Measurements from ENCODE around the gene GPR148.

The GPR148 gene

DNA sequence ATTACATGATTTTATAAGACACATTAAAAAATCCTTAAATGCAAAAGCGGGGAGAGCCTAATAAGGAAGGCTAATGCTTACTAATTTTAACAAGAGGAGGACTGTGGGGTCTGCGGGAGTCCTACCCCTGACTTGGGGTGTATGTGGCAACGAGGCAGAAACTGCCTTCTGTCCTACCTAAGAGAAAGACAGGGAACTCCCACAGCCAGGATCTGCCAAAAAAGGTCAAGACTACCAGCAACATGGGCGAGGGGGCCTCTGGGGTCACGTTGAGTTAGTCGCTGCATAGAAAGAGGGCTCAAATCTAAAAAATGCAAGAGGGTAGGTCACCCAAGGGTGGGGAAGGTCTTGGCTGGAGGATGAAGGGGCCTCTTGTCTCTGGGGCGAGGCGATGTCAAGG lies 25.9 kb downstream of the GPR148 start:
- DNase-seq = no peak

DNA sequence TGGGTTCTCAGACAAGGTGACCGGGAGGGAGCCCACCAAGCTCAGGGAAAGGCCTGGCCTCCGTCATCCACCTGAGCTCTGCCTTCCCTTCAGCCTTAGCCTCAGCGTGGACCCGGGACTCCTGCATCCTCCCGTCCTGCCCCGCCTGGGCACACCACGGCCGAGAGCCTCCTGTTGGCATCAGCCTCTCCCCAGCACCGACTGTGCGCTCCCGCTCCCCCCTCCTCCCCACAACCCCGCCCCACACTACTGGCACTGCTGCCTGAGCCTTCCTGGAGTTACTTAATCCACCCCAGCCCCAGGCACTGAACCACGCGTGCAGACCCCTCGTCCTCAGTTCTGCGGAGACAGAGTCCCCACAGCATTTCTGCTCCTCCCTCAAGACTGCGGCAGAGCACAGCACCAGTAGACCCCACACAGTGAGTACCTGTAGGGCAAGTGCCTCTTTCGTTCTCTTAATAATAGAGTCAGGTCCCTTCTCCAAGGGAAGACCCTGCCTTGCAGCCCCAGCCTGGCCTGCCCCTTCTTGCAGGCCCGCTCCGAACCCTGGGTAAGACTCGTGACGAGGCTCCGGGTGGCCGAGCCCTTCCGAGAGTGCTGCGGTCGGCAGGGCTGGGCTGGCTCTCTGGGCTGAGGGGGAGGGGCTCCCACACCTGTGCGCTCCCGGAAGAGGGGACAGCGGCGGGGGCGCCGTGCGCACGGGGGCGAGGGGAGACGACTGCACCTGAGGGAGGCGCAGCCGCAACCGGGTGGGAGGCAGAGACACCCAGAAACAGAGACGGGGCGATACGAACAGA lies 26.6 kb downstream of the GPR148 start, which contains the start of gene AMER3:
AMER3 (plus strand) TSS at position 285 of the 797 bp plus-strand sequence. CDS start 6,533 bp downstream, outside the sequence.
- peak; percentile 21 for DNase-seq

DNA sequence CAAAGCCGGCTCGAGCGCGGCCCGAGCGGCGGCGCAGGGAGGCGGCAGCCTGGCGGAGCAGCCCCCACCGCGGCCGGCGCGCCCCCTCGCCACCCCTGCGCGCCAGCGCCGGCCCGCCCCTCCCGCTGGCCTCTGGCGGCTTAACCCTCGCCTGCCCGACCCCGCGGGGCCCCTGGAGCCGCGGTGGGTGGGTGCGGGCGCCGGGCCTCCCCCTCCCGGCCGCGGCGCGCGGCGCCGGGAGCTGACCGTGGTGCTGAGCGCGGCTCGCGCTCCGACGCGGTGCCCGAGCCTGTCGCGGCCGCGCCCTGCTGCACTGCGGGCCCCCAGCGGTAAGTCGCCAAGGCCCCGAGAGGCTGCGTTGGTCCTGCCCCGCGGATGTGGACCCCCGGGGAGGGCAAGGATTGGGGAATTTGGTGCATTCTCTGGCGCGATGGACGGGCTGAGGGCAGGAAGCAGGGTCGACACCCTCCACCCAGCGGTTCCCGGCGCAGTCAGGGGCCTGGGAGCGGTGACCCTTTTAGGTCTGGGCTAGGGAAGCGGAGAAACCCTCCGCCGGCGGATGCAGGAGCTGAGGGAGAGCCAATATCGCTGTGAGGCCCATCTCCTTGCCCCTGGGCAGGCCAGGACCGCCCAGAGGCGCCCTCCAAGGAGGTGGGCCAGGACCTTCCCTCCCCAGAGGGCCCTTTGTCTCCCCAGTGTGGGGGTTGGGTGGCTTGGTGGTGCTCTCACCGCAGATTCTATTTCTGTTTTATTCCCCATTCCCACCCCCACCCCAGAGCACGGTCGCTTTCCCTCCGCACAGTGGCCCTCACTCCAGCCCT lies 27.4 kb downstream of the GPR148 start:
- DNase-seq = no peak

DNA sequence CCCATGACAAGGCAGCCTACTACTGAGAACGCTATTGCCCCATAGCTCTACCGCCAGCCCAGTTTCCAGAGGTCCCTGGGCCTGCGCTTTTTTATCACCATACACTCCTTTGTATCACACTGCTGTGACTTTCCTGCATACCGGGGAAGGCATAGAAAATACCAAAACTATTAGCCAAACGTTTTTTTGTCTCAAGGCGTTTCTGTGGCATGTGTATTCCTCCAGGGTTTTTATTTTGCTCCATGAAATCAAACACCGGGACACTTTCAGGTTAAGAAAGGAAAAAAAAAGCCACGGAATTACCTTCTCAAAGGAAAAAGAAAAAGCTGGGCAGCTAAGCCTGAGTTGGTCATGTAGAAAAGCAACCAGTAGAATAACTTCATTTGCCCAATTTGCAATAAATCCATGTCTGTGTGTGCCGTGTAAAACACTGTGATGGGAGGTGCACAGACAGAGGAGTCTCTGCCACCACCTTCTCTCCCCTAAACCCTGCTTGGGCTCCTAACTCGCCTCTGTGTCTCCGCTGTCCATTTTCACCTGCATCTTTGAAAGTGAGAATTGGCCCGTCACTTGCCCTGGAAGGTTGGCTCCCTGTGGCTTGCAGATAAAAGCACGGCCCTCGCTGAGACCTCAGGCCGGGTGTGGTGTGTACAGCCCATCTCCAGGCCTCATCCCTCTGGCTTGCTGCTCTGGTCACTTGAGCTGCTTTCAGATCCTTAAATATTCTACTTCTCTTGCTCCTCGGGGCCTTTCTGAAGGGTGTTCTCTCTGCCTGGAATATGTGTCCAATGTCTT lies 28.2 kb downstream of the GPR148 start:
- DNase-seq = no peak

DNA sequence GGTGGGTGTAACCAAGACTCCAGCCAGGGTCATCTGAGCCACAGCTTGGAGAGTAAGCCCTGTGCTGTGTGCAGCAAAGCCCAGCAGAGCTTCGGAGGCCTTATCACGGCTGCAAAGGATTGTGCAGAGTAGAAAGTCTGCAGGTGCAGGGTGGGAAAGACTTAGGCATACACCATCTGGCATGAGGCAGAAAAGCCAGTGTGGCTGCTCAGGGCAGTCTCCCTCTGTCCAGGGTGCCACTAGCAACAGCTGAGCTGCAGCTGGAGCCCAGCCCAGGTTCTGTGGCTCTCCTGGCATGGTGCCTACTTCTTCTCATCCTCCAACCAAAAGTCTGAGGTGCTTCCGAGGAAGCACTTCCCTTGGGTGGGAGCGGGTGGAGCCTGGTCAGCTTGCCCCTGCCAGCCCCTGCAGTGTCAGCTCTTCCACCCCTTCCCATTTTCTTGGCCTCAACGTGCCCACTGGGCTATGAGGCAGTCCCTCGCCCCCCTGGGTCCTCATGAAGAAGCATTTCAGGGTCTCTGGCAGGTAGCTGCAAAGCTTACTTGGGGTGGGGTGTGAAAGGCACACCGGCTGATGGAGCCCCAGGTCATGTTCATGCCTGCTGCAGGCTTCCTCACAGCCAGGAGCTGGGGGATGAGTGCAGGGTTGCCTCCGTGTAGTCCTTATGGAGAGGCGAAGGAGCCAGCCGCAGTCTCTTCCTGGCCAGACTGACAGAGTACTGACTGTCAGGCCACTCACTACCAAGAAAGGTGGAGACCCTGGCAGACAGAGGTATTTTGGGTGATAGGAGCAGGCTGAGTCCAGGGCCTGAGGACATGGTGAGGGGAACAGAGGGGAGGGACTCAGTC lies 31.3 kb downstream of the GPR148 start:
- peak; percentile 93 for DNase-seq

DNA sequence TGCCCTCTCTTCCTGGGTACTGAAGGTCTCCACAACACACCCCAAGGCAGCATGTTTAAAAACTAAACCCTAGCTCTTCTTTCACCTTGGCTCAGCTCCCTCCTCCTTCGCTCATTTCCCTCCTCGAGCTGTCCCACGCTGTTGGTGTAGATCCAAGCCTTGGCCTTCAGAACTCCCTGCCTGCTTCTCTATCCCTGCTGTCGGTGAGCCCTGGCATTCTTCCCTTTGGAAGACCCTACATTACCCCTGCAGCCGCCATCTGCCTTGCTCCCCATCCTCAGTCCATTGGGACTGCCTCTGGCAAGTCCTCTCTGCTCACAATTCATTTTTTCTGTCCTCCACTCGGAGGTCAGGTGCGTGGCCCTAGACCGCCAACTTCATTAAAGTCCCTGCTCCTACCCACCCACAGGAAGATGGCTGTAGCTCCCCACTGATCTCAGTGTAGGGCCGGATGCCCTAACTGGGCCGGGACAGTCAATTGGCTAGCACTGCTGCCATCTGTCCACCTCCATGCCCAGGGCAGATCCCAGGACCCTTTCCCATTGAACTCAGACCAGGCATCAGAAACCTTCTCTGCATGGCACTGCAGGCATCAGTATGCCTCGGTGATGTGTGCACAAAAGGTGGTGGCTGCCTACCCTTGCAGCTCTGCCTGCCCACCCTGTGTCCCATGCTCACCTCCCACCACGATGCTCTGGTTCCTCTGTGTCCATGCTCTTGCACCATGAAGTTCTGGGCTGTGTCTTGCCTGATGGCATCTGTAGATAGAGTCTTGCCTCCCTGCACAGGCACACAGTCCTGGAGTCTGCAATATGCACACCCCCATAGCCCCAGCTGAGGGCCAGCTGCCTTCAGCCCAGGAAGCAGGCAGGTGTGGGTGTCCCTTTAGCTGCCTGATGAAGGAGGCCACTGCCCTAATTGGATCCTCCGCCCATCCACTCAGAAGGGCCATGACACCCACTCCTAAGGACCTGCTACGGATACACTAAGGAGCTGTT lies 32.2 kb downstream of the GPR148 start:
- no peak for DNase-seq

DNA sequence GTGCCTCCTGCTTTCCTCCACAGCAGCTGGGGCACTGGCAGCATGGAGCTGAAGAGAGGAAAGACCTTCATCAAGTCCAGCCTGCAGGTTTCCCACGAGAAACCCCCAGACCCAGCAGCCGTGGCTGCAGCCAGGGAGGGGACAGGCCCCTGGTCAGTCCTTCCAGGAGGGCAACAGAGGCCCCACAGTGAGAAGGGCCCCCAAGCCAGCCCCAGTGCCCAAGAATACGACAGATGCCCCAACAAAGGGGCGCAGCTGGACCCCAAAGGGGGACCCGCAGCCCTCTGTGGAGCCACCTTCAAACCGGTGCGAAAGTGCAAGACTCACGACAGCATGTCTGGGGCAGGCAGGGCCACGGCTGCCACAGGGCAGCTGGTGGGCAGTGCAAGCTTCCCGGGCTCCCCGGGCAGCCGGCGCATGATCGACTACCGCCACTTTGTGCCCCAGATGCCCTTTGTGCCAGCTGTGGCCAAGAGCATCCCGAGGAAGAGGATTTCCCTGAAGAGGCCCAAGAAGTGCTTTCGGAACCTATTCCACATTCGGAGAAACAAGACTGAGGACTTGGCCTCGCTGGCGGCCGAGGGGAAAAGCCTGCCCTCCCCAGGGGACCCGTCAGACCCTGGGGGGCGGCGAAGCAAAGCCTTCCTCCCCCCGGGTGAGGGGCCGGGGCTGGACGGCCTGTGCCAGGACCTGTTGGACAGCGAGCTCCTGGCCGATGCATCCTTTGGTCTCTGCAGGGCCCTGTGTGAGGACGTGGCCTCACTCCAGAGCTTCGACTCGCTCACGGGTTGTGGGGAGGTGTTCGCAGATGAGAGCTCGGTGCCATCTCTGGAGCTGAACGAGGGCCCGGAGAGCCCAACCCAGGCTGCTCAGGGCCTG lies 33.4 kb downstream of the GPR148 start:
- DNase-seq = no peak

DNA sequence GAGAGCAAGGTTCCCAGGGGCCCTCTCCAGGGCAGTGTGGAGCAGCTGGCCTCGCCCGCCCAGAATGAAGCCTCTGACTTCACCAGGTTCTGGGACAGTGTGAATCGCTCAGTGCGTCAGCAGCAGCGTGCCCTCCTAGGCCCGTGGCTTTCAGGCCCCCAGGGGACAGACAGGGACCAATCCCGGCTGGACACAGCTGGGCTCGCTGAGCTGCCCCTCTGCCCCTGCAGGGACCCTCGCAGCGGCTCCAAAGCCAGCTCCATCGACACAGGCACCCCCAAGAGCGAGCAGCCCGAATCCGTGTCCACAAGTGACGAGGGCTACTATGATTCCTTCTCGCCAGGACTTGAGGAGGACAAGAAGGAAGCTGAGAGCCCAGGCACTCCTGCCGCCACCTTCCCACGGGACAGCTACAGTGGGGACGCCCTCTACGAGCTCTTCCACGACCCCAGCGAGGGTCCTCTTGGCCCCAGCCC lies 34.1 kb downstream of the GPR148 start:
- DNase-seq = no peak

DNA sequence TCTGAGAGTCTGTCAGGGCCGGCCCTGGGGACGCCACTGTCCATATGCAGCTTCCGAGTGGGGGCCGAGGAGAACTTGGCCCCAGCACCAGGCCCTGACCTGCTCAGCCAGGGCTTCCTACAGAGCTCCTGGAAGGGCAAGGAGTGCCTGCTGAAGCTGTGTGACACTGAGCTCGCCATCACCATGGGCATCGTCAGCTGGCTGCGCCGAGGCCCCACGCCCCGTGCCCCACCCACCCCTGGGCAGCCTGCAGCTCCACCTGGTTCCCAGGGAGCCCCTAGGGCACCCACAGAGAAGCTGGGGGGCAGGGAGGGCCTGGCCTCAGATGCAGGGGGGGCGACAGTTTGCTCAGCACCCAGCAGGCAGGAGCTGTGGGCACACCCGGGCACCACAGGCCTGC lies 34.5 kb downstream of the GPR148 start:
- DNase-seq = no peak

DNA sequence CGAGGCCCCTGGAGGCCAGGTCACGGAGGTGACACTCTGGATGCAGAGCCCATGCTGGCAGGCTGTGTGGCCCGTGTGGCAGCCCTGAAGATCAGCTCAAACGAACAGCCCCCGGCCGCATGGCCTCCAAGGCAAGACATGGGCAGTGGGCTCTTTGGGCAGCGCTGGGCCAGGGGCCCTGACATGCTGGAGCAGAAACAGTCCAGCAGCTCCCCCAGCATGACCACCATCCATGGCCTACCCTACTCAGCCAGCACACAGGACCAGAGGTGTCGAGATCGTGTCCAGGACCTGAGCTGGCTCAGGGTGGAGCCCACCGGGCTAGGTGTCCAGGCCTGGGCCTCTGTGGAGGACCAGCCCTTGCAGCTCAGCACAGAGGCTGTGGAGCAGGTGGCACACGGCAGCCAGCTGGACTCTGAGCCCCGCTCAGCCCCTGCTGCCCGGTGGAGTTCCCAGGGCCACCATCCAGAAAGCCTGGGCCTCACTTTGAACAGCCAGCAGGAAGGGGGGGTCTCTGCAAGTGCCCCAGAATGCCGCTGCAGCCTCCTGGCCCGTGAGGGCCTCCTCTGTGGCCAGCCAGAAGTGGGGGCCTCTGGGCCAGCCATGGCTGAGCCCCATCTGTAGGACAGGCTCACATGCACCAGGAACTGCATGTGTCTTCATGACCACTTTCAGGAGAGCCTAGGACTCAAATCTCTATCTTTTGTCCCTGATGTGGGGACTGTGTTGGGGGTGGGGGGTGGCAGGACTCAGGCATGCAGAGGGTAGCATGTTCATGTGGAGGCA lies 35.4 kb downstream of the GPR148 start:
- no peak for DNase-seq

DNA sequence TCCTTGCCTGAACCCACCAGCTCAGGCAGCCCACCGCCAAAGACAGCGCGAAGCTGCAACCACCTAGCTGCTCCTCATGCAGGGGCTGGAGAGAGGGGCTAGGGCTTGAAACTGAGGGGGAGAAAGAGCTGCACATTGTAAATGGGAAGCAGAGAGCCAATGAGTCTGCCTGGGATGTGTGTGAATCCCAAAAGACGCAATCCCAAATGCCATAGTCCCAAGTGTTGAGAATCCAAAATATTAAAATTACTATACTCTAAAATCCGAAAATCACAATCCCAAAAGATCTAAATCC lies 35.9 kb downstream of the GPR148 start:
- DNase-seq = no peak

DNA sequence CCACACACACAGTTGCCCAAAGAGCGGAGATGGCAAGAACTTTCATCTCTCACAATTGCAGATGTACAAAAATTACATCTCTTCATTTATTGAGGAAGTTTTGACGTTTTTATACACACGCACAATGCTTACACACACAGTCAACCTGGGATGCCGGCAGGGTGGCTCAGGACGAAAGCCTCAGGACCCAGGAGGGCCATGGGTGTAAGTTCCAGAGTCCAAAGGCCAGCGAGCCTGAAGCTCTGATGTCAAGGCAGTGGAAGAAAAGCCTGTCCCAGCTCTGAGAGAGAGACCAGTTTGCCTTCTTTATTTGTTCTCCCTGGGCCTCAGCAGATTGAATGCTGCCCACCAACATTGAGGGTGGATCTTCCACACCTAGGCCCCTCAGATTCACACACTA lies 36.6 kb downstream of the GPR148 start:
- DNase-seq = no peak

DNA sequence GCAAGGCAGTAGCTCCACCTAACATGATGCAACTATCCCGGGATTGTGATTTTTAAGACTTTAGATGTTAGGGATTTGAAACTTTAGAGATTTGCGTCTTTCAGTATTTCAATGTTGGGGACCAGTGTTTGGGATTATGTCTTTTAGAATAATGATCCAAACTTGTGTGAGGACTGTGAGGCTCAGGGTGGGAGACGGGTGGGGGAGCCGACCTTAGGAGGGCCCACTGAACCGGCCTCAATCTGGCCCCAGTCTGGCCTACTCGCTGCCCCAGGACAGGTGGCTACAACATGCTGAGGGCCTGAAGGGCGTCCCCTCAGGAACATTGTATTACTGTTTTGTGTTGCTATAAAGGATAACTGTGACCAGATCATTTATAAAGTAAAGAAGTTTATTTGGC lies 37.2 kb downstream of the GPR148 start:
- DNase-seq = no peak

DNA sequence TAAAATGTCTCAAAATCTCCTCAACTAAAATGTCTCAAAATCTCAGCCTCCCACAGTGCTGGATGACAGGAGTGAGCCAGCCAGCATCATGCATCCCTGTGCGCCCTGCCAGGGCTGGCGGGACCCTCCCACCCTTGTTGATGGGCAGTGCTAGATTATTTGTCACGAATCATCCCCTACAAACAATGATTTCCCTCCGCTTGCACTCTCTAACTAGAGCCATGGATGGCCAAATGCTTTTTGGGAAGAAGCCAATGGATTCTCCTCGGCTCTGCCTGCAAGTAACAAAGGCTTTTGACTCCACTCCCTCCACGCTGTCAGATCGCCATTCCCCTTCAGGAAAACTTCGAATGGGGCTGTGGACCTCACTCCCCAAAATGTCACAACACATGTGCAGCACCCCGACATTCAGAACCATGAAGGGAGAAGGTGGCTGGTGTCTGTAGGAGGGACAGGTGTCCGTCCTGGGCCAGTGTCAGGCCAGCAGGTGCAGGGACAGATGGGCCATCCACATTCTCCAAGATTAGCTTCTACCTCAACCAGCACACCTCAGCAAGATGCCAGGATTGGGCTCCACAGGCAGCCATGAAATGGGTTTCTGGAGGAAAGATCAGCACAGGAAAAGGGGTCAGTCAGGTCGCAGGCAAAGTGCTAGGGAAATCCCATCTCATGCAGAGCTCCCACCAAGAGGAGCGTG lies 38.0 kb downstream of the GPR148 start:
- no peak for DNase-seq

DNA sequence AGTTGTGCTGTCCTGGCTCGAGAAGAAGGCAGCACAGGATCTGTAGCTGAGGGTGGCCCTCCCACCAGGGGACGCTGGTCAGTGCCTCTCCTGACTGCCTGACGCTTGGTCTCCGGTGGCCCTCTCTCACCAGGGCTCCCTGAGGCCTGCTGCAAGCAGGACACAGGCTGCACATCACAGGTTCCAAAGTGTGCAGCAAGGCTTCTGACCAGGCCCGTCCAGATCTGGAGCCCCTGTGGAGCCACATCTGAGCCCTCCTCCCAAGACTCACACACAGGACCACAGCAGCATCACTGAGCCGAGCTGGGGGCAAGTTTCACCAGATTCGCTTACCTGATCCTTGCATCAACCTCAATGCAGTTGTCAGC lies 38.5 kb downstream of the GPR148 start:
- no peak for DNase-seq

DNA sequence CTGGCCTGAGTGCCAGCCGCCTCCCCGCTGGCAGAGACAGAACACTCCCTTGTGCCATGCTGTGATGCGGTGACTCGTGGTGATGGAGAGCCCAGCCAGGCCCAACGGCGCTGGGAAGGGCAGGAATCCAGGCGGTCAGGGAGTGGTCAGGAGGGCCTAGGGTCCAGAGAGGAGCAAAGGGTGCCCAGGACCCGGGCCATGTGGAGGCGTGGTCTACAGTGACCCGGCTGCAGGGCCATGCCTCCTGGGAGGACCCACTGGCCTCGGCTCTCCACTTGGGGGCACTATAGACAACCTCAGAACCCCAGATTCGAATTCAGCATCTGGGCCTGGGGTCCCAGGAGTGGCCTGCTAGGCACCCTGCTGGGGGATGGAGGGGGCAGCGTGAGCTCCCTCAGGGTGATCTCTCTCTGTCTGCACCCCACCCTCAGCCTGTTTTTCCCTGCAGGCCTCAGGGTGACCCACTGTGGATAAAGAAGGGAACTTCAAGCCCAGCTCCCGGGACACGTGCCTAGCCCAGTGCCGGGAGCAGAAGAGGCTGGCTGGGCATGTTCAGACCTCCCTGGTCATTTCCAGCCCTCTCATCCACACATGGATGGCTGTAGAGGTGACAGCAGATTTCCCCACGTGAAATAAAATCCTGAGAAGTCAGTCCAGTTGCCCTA lies 39.5 kb downstream of the GPR148 start:
- DNase-seq = no peak

DNA sequence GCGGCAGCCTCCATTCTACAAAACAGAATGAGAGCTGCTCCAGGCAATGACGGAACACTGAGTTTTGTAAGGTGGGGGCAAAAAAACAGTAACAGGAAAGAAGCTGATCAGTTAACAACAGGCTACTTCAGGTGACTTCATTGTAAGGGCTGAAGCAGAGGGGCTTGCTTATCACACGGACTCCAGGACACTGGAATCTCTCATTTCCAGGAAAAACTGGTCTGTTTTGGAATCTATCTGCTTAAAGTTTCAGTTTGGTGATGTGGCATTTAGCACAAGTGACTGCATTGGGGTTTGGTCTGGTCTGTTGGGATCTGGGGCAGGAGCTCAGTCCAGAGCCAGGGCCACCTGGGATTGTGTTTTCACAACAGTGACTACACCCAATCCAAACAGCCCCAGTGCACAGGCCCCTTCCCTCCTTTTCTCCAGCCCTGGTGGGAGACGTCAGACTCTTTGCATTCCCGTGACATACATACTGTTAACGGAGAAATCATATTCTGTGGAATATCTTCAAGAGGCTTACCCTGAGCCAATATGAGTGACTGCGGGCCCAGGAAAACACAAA lies 40.6 kb downstream of the GPR148 start:
- DNase-seq = no peak

DNA sequence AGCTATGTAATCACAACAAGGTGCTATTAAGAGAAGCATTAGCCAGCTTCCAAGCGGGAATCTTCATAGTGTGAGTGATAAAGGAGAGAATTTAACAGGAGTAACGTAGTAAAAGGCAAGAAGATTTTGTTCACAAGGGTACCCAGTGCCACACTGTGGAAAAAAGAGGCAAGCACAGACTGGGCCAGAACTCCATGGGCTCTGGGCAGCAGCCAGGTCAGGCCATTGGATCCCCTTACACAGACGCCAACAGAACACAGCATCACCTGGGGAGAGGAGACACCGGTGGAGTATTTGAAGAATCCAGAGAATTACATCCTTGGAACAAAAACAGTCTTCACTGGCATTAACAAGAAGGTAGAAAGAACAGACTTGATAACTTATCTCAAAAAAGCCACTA lies 47.7 kb downstream of the GPR148 start:
- peak; percentile 10 for DNase-seq

Measured in COR-L47 (cell line).